Large intestine (tissue), 3 donors: ENCODE measurements around the gene DHRS12. TPM values are rescaled to one million over a fixed set of nuclear protein-coding genes. Genes with fewer than 3 reads are reported as not detected.

ENCODE experiments used
- DNase-seq, 2 donors: peaks; one replicate each; pipeline versions ENCODE4 v3.0.0 to v3.0.0-alpha.2; 2013
- H3K27ac ChIP-seq: one replicate; pipeline ENCODE4 v1.5.1; 2013; ENCODE audit warnings: low read length
- H3K27me3 ChIP-seq: 2 replicates; pipeline ENCODE4 v1.6.1; 2013; ENCODE audit warnings: low read length; ENCODE audit not compliant: control insufficient read depth, insufficient read depth
- H3K36me3 ChIP-seq: 2 replicates; pipeline ENCODE4 v1.6.1; 2013; ENCODE audit warnings: low read length; ENCODE audit not compliant: control insufficient read depth, insufficient read depth
- H3K4me1 ChIP-seq: one replicate; pipeline ENCODE4 v1.6.1; 2013; ENCODE audit warnings: low read length; ENCODE audit not compliant: control insufficient read depth, insufficient read depth
- H3K4me3 ChIP-seq: one replicate; pipeline ENCODE4 v1.5.1; 2013; ENCODE audit warnings: low read length
- H3K9me3 ChIP-seq: one replicate; pipeline ENCODE4 v1.6.1; 2013; ENCODE audit warnings: mild to moderate bottlenecking, low read depth, low read length, moderate library complexity; ENCODE audit not compliant: control insufficient read depth
- WGBS: methylation state at CpG from one replicate; pipeline ENCODE4 v1.1.5; 2013; ENCODE audit warnings: low lambda C conversion rate; ENCODE audit not compliant: insufficient coverage; 5-methylcytosine and 5-hydroxymethylcytosine counted together
- polyA plus RNA-seq: library from polyadenylated mRNA; unstranded; fragments of 120-200 nt; gene quantifications from one replicate; pipeline ENCODE4 v1.2.1, GENCODE V29; 2013

Gene DHRS12
- polyA plus RNA-seq, 1 donor, result 19.3 TPM

DNA sequence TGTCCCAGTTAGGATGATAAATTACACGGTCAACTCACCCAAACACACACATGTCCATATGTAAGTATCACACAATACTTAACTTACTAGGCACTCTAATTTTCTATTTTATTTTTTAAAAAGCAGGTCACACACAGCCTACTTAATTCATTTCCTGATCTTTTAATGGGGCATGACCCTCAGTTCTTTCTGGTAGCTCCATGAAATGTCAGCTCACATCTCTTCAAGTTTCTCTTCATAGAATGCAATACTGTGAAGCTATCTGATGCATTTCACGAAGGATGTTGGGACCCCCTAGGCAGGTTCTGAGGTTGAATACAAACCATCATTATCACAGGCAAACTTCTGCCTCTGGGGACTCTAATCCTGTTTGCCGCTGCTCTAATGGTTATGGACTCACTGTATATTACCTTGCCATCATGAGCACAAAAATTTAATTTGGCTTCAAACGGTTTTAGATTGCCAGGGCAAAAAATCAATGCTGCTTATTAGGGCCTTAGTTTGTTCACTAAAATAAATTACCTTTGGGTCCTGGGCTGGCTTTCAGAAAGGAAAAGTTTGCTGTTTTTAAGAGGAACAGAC is 16.1 kb upstream of the DHRS12 start:
- H3K9me3 ChIP-seq, result no peaks in the 10 kb centered on the region
- no peak overlapping the region for H3K4me3 ChIP-seq
- no peaks in the 10 kb centered on the region for H3K4me1 ChIP-seq
- WGBS, result 90% methylated on average over 1 of the region's 4 CpGs
- no peaks in the 10 kb centered on the region for H3K36me3 ChIP-seq
- peaks cover 11% of the 10 kb centered on the region for H3K27me3 ChIP-seq
- H3K27ac ChIP-seq, result no peak overlapping the region
- DNase-seq, result no peak

- WGBS, result no CpG with 5 or more reads among the region's 3 CpGs
- H3K4me3 ChIP-seq, result no peak overlapping the region
- no peaks in the 10 kb centered on the region for H3K9me3 ChIP-seq
- peaks cover 2% of the 10 kb centered on the region for H3K4me1 ChIP-seq
- no peak overlapping the region for H3K27ac ChIP-seq
- no peaks in the 10 kb centered on the region for H3K36me3 ChIP-seq
- no peak for DNase-seq
- H3K27me3 ChIP-seq, result peaks cover 11% of the 10 kb centered on the region
Observed at GRCh38 chr13:51819544-51819943, 15.6 kb upstream of the DHRS12 start.

DNA sequence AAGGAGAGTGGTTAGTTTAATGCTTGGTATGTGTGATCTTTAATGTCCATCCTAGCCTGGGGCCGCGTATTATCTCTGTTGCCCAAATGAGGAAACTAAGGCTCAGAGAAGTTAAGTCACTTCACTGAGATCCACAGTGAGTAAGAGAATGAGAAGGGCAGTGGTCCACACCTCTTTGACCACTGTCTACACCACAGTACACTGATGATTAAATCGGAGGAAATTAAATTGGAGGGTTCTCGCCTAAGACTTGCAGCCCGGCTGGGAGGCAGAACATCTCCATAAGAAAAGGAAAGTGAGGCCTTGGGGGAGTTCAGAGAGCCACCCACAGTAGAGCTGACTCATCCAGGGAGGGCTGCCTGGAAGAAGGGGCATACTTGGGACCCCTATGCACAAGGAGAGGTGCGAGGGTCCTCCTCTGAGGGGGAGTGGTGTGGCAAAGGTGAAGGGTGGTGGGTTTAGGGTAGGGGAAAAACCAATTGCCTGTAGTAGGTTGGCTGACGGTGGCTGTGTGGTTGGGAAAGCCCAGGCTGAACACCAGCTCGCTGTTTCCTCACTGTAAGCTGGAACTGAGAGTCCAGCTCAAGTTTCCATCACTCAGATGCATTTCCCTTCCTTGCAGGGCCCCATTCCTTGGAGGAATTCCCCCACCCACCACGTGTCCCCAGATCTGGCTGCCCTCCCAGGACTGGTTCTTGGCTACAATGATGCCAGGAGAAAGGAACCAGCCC is 15.0 kb upstream of the DHRS12 start:
- H3K27ac ChIP-seq, result no peak overlapping the region
- no peaks in the 10 kb centered on the region for H3K36me3 ChIP-seq
- no peak overlapping the region for H3K4me3 ChIP-seq
- DNase-seq, result no peak
- no peaks in the 10 kb centered on the region for H3K9me3 ChIP-seq
- no CpG with 5 or more reads among the region's 9 CpGs for WGBS
- peaks cover 11% of the 10 kb centered on the region for H3K27me3 ChIP-seq
- H3K4me1 ChIP-seq, result peaks cover 2% of the 10 kb centered on the region

DNA sequence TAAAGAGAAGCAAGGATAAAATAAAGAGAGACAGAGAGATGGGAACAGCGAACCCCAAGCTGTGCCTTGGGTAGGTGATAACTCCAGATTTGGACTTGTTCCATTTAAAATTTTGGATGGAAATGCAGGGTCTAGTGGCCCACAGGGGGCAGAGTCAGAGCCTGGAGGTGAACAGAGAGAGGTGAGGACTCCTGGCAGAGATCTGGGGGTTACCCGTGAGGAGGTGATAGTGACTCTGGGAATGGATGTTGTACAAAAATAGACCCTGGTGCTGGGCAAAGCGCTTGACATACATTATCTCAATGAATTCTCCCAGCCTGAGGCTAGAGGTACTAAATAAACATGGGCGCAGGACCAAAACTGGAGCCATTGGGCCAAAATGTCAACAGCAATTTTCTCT is 14.3 kb upstream of the DHRS12 start:
- peaks cover 2% of the 10 kb centered on the region for H3K4me1 ChIP-seq
- no peak for DNase-seq
- H3K27ac ChIP-seq, result no peak overlapping the region
- H3K27me3 ChIP-seq, result peaks cover 11% of the 10 kb centered on the region
- no peak overlapping the region for H3K4me3 ChIP-seq
- H3K36me3 ChIP-seq, result no peaks in the 10 kb centered on the region
- WGBS, result no CpG with 5 or more reads among the region's 4 CpGs
- no peaks in the 10 kb centered on the region for H3K9me3 ChIP-seq

DNA sequence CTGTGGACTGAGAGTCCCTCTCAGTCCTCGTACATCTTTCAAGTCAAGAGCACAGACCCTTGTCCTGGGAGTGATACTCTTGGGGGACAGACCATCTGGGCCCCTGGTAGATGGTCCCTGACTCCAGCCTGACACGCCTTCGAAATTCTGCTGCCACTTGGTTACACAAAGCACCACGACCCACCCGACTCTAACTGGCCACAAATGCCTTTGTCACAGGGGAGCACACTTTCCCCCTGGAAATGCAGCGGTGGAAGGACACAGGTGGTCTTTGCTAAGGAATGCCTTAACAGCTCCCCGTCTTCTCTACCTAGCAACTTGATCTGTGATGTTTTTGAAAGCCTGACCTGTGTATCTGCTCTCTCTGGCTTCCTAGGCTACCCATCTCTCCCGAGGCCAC is 13.8 kb upstream of the DHRS12 start:
- H3K36me3 ChIP-seq, result no peaks in the 10 kb centered on the region
- no CpG with 5 or more reads among the region's 8 CpGs for WGBS
- no peak for DNase-seq
- H3K27me3 ChIP-seq, result peaks cover 11% of the 10 kb centered on the region
- H3K4me3 ChIP-seq, result no peak overlapping the region
- H3K9me3 ChIP-seq, result no peaks in the 10 kb centered on the region
- H3K4me1 ChIP-seq, result peaks cover 2% of the 10 kb centered on the region
- no peak overlapping the region for H3K27ac ChIP-seq

- H3K9me3 ChIP-seq, result no peaks in the 10 kb centered on the region
- H3K27ac ChIP-seq, result no peak overlapping the region
- H3K36me3 ChIP-seq, result no peaks in the 10 kb centered on the region
- peaks cover 2% of the 10 kb centered on the region for H3K4me1 ChIP-seq
- H3K27me3 ChIP-seq, result peaks cover 11% of the 10 kb centered on the region
- 100% methylated on average over 1 of the region's 19 CpGs for WGBS
- no peak for DNase-seq
- no peak overlapping the region for H3K4me3 ChIP-seq
Observed at GRCh38 chr13:51816604-51817249, 12.8 kb upstream of the DHRS12 start.

GRCh38 chr13:51815848-51816247 is 11.9 kb upstream of the DHRS12 start:
- H3K4me3 ChIP-seq, result no peak overlapping the region
- no peaks in the 10 kb centered on the region for H3K36me3 ChIP-seq
- WGBS, result no CpG with 5 or more reads among the region's 11 CpGs
- DNase-seq, result no peak
- no peak overlapping the region for H3K27ac ChIP-seq
- H3K27me3 ChIP-seq, result peaks cover 11% of the 10 kb centered on the region
- H3K4me1 ChIP-seq, result peaks cover 2% of the 10 kb centered on the region
- no peaks in the 10 kb centered on the region for H3K9me3 ChIP-seq

GRCh38 chr13:51814825-51815650 is 11.1 kb upstream of the DHRS12 start:
- peak overlapping the region; percentile 15 for H3K27ac ChIP-seq
- H3K4me3 ChIP-seq, result peak overlapping the region; percentile 19
- peak; percentile 62 to 71 for DNase-seq
- H3K9me3 ChIP-seq, result no peaks in the 10 kb centered on the region
- peaks cover 11% of the 10 kb centered on the region for H3K27me3 ChIP-seq
- no peaks in the 10 kb centered on the region for H3K36me3 ChIP-seq
- WGBS, result no CpG with 5 or more reads among the region's 13 CpGs
- H3K4me1 ChIP-seq, result peaks cover 2% of the 10 kb centered on the region

GRCh38 chr13:51814071-51814470 is 10.1 kb upstream of the DHRS12 start:
- Histone ChIP-seq H3K36me3 (no peaks in the 10 kb centered on the region), H3K9me3 (no peaks in the 10 kb centered on the region), H3K4me1 (peaks cover 2% of the 10 kb centered on the region), H3K27ac (no peak overlapping the region), H3K4me3 (no peak overlapping the region), H3K27me3 (peaks cover 11% of the 10 kb centered on the region)
- DNase-seq, result no peak
- no CpG with 5 or more reads among the region's 2 CpGs for WGBS

DNA sequence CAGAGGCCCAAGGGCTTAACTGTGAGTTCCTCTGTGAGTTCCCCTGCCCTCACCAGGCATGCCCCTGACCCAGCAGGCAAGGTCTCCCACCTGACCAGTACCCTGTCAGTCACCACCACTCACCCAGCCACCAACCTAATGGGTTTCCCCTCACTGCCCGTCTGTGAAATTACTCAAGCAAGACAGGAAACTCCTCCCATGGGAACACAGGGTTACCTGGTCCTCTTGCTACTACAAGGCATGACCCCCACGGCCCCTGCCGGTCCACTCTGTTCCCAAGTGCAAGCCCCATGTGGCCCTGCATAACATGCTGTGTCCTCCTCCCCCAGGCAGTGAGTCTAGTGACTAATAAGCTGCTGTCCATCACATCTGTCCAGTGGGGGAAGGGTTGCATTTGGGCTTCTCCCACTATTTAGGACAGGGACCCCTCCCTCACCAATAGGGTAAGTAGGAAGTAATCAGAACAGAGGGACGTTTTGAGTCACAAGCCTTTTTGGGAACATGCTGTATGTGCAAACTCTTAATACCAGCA is 8.0 kb upstream of the DHRS12 start:
- Histone ChIP-seq H3K9me3 (no peaks in the 10 kb centered on the region), H3K4me3 (no peak overlapping the region), H3K27me3 (peaks cover 3% of the 10 kb centered on the region), H3K36me3 (no peaks in the 10 kb centered on the region), H3K4me1 (peaks cover 2% of the 10 kb centered on the region), H3K27ac (no peak overlapping the region)
- WGBS, result no CpG with 5 or more reads among the region's 4 CpGs
- no peak for DNase-seq
